ENCODE data around the gene SYNC. TPM values are rescaled to one million over a fixed set of nuclear protein-coding genes. Genes with fewer than 3 reads are reported as not detected.

SYNC gene
- total and polyA plus RNA-seq, 2 of the 8 experiments (the other 6 are each of a cell fraction or from before 2014, with no cell fraction given) = 0.06 to 0.17 TPM

DNA sequence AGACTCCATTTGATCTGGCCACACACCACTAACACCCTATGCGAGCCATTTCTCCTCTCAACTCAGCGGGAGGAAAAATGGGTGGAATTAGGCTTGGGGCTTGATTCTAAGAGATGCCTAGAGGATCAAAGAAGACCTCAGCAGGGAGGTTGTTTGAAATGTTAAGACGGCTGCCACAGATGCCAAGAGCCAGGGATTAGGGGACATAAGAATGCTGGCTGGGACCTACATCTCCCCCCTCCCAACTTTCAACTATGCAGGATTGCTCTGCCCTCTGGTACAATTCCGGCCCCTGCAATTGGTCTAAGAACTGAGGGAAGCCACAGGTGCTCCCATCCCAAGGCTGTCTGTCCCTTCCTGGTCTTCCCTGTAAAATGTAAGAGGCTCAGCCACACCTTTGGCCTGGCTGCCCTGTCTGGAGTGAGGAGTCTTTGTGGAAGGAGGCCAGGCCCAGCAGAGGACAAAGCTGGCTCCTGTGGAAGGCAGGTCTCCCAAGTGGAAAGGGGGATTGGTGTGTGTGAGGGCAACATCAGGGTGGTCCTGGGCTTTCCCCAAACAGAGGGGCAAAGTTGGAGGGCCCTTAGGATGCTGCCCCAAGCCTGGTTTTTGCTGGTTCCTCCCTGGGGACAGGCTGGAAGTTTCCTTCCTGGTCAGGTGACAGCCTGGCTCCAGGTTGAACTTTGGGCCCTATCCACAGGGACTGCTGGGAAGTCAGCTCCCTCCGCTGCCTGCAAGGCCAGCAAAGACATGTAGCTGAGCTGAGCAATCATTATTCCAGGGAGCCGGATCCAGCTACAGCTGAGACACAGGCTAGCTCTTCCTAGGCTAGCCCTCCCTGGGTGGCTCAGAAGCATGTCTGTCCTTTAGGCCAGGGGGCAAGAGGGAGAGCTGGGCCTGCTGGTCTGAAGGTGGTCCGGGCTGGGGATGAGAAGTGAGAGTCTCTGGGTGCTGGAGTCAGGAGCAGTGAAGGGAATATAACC is 34.5 kb upstream of the SYNC start (continued):
- no peak for TF ChIP-seq BRCA1 (IDR thresholded peaks at IDR 0.05; ENCODE audit: low read depth, low read length)
- peak in 1 of 2 experiments; percentile 66; a peak in 1 of 3 replicates for TF ChIP-seq EP300 (IDR thresholded peaks at IDR 0.05; ENCODE audit: borderline replicate concordance in 1 of 2, low read depth in 2 of 2, low read length in 2 of 2)
